Stimulated activated CD8-positive, alpha-beta memory T cell treated with anti-CD3 and anti-CD28 coated beads, Interleukin-2, amount 100 ng/mL, for 1 hour (primary cell): ENCODE results near the gene PCYT1A.
"Not testable (repeated sequence)": the region's sequence is repeated elsewhere in the genome, so short reads cannot be mapped to it uniquely, and the experiment has no call there.

Experiments
- DNase-seq, 2 donors: peaks; one replicate each; pipeline ENCODE4 v3.0.0-alpha.2; 2020; ENCODE audit warnings: low read depth in 2 of 2

PCYT1A gene

GRCh38 chr3:196287090-196287439, 461 bp downstream of the PCYT1A start:
- no peak for DNase-seq

GRCh38 chr3:196284396-196284795, 3.1 kb downstream of the PCYT1A start:
- no peak for DNase-seq

GRCh38 chr3:196281962-196282361, 5.6 kb downstream of the PCYT1A start:
- no peak for DNase-seq

GRCh38 chr3:196280689-196281440, 6.7 kb downstream of the PCYT1A start:
- no peak for DNase-seq

- no peak for DNase-seq
Measured at GRCh38 chr3:196275126-196275525, 12.4 kb downstream of the PCYT1A start.

GRCh38 chr3:196274585-196274984, 12.9 kb downstream of the PCYT1A start:
- DNase-seq = peak; percentile 24 to 31

- DNase-seq = no peak
Measured at GRCh38 chr3:196273655-196274054, 13.9 kb downstream of the PCYT1A start.

GRCh38 chr3:196272826-196273225, 14.7 kb downstream of the PCYT1A start:
- DNase-seq = no peak

GRCh38 chr3:196270499-196270898, 17.0 kb downstream of the PCYT1A start:
- no peak for DNase-seq

GRCh38 chr3:196268284-196269163, 19.0 kb downstream of the PCYT1A start:
- no peak for DNase-seq

GRCh38 chr3:196263819-196264218, 23.7 kb downstream of the PCYT1A start:
- DNase-seq = no peak

- DNase-seq = no peak
Measured at GRCh38 chr3:196260784-196261183, 26.7 kb downstream of the PCYT1A start.

- DNase-seq = no peak
Measured at GRCh38 chr3:196255776-196256175, 31.8 kb downstream of the PCYT1A start.

GRCh38 chr3:196254376-196255283, 32.9 kb downstream of the PCYT1A start:
- no peak for DNase-seq

- no peak for DNase-seq
Measured at GRCh38 chr3:196251918-196252317, 35.6 kb downstream of the PCYT1A start.

- no peak for DNase-seq
Measured at GRCh38 chr3:196246612-196247308, 40.8 kb downstream of the PCYT1A start.

- not testable (repeated sequence) for DNase-seq
Measured at GRCh38 chr3:196244166-196244565, 43.4 kb downstream of the PCYT1A start.

GRCh38 chr3:196241704-196242103, 45.8 kb downstream of the PCYT1A start:
- DNase-seq = no peak

- no peak for DNase-seq
Measured at GRCh38 chr3:196240424-196240823, 47.1 kb downstream of the PCYT1A start.

- DNase-seq = no peak
Measured at GRCh38 chr3:196238612-196239560, 48.6 kb downstream of the PCYT1A start.
